Small intestine (tissue), 7 donors: Measurements from ENCODE around the gene ZNF471. TPM values are rescaled to one million over a fixed set of nuclear protein-coding genes. Genes with fewer than 3 reads are reported as not detected.

Experiments used
- DNase-seq, 2 donors: peaks; one replicate each; pipeline versions ENCODE4 v3.0.0 to v3.0.0-alpha.2; 2013
- FAIRE-seq: peaks from 2 replicates; lab custom pipeline; 2012; peaks lifted over from hg19 to GRCh38; lab: Jason Lieb, UNC
- H3K27ac ChIP-seq, 3 donors: one replicate each; pipeline ENCODE4 v1.5.1; 2013; ENCODE audit warnings: low read length in 2 of 3, mild to moderate bottlenecking in 2 of 3, control low read depth in 1 of 3, inconsistent platforms in 1 of 3, low read depth in 1 of 3, moderate library complexity in 1 of 3
- H3K27me3 ChIP-seq, 3 donors: one replicate each; pipeline ENCODE4 v1.6.1; 2013; ENCODE audit warnings: low read length in 3 of 3, inconsistent platforms in 1 of 3; ENCODE audit not compliant: control insufficient read depth in 3 of 3, insufficient read depth in 3 of 3
- H3K36me3 ChIP-seq, 3 donors: one replicate each; pipeline ENCODE4 v1.6.1; 2013; ENCODE audit warnings: low read length in 3 of 3, inconsistent platforms in 1 of 3, low read depth in 1 of 3, mild to moderate bottlenecking in 1 of 3, moderate library complexity in 1 of 3; ENCODE audit not compliant: control insufficient read depth in 3 of 3, insufficient read depth in 2 of 3
- H3K4me1 ChIP-seq, 3 donors: one replicate each; pipeline ENCODE4 v1.6.1; 2013; ENCODE audit warnings: low read length in 2 of 3, inconsistent platforms in 1 of 3, low read depth in 1 of 3, mild to moderate bottlenecking in 1 of 3, moderate library complexity in 1 of 3; ENCODE audit not compliant: control insufficient read depth in 3 of 3, insufficient read depth in 2 of 3
- H3K4me3 ChIP-seq, 3 donors: one replicate each; pipeline ENCODE4 v1.5.1; 2013; ENCODE audit warnings: low read length in 3 of 3, control low read depth in 1 of 3, inconsistent platforms in 1 of 3, low read depth in 1 of 3, mild to moderate bottlenecking in 1 of 3, moderate library complexity in 1 of 3
- H3K9me3 ChIP-seq, 2 donors: one replicate each; pipeline ENCODE4 v1.6.1; 2013; ENCODE audit warnings: low read depth in 1 of 2, low read length in 1 of 2; ENCODE audit not compliant: control insufficient read depth in 2 of 2, insufficient read depth in 1 of 2
- WGBS, 3 donors: extraction: QIAGEN DNeasy Blood & Tissue Kit; methylation state at CpG; one replicate each; pipeline ENCODE4 v1.1.7; 2013; 5-methylcytosine and 5-hydroxymethylcytosine counted together
- polyA plus RNA-seq, 4 donors: library from polyadenylated mRNA; stranded (reverse) in 3 of 4; unstranded in 1 of 4; fragments of 200-250 nt in 3 of 4; fragments of 120-200 nt in 1 of 4; gene quantifications; one replicate each; pipeline versions ENCODE4 v1.2.1 to v1.2.3, GENCODE V29; 2013
- donor health status: healthy with polysubstance abuse.
- donor health status: control.
- donor health status: control.
- donor health status: Bipolar disorder and iron deficiency.
- donor health status: healthy.

ZNF471 gene
- polyA plus RNA-seq, 4 donors, result 0.22 to 10.0 (median 0.91) TPM

GRCh38 chr19:56562766-56563165, 55.1 kb downstream of the ZNF471 start:
- H3K4me1 ChIP-seq, result no peaks in the 10 kb centered on the region
- no peak overlapping the region for H3K27ac ChIP-seq
- no peak for DNase-seq
- no peak overlapping the region for H3K4me3 ChIP-seq
- no peak for FAIRE-seq
- no peaks in the 10 kb centered on the region for H3K36me3 ChIP-seq
- 92 to 97% (median 96%) methylated on average over 2 of the region's 2 CpGs for WGBS, 3 donors
- H3K27me3 ChIP-seq, result no peaks in the 10 kb centered on the region
- peaks cover 4 to 33% of the 10 kb centered on the region in 2 donors for H3K9me3 ChIP-seq

GRCh38 chr19:56566904-56567273, 59.2 kb downstream of the ZNF471 start:
- Histone ChIP-seq H3K9me3 (peaks cover 9 to 58% of the 10 kb centered on the region in 2 donors), H3K36me3 (peaks cover 6 to 15% (median 11%) of the 10 kb centered on the region in 3 donors), H3K4me3 (peak overlapping the region; percentile 81 to 93 (median 87)), H3K4me1 (no peaks in the 10 kb centered on the region), H3K27me3 (no peaks in the 10 kb centered on the region), H3K27ac (peak overlapping the region; percentile 68 to 94 (median 77))
- FAIRE-seq (no peak), DNase-seq (peak in 1 of 2 donors; percentile 18)
- 1 to 3% (median 1%) methylated on average over 23 of the region's 23 CpGs for WGBS, 3 donors

GRCh38 chr19:56567274-56568120, 59.8 kb downstream of the ZNF471 start, which contains the start of gene ZNF470:
Gene ZNF470 (plus strand): TSS chr19:56567468. CDS start chr19:56570312, 2,844 bp downstream.
- Histone ChIP-seq H3K36me3 (peaks cover 6 to 17% (median 11%) of the 10 kb centered on the region in 3 donors), H3K4me1 (no peaks in the 10 kb centered on the region), H3K27me3 (no peaks in the 10 kb centered on the region), H3K27ac (peak within 1 kb of the TSS; percentile 68 to 94 (median 77)), H3K4me3 (peak within 1 kb of the TSS; percentile 81 to 93 (median 87)), H3K9me3 (peaks cover 9 to 59% of the 10 kb centered on the region in 2 donors)
- FAIRE-seq (no peak), DNase-seq (peak; percentile 95 to 97)
- WGBS, 3 donors, result 4 to 5% (median 5%) methylated on average over 46 to 66 of the region's 66 CpGs

GRCh38 chr19:56572589-56572988, 64.9 kb downstream of the ZNF471 start:
- FAIRE-seq, result no peak
- peaks cover 6 to 27% (median 22%) of the 10 kb centered on the region in 3 donors for H3K36me3 ChIP-seq
- no peak overlapping the region for H3K27ac ChIP-seq
- no peaks in the 10 kb centered on the region for H3K27me3 ChIP-seq
- H3K9me3 ChIP-seq, result peaks cover 8 to 62% of the 10 kb centered on the region in 2 donors
- no peak for DNase-seq
- WGBS, 3 donors, result 47 to 72% (median 53%) methylated on average over 2 of the region's 2 CpGs
- no peaks in the 10 kb centered on the region for H3K4me1 ChIP-seq
- H3K4me3 ChIP-seq, result no peak overlapping the region

GRCh38 chr19:56573914-56574313, 66.3 kb downstream of the ZNF471 start:
- no peak for FAIRE-seq
- 94 to 99% (median 97%) methylated on average over 3 of the region's 3 CpGs for WGBS, 3 donors
- Histone ChIP-seq H3K9me3 (peaks cover 5 to 59% of the 10 kb centered on the region in 2 donors), H3K27ac (no peak overlapping the region), H3K4me3 (no peak overlapping the region), H3K27me3 (no peaks in the 10 kb centered on the region), H3K36me3 (peaks cover 6 to 27% (median 22%) of the 10 kb centered on the region in 3 donors), H3K4me1 (no peaks in the 10 kb centered on the region)
- DNase-seq, result no peak

- FAIRE-seq (no peak), DNase-seq (no peak)
- Histone ChIP-seq H3K36me3 (peaks cover 0 to 11% (median 10%) of the 10 kb centered on the region in 3 donors), H3K27ac (no peak overlapping the region), H3K4me3 (no peak overlapping the region), H3K9me3 (peaks cover 7 to 48% of the 10 kb centered on the region in 2 donors), H3K4me1 (no peaks in the 10 kb centered on the region), H3K27me3 (no peaks in the 10 kb centered on the region)
- WGBS, 3 donors, result 96% methylated on average over 11 of the region's 11 CpGs
Measured at GRCh38 chr19:56577719-56578602, 70.3 kb downstream of the ZNF471 start.

Other genes starting within 250 kb of the ZNF471 start
- 1 to 10 TPM in 2 of 4 donors, not detected in 2; 1.4 to 1.7 TPM for gene EDDM13, start 235.1 kb upstream of the ZNF471 start, polyA plus RNA-seq
- 10 to 100 TPM in 1 of 4 donors, 1 to 10 TPM in 3; 5.4 to 10.4 (median 7.5) TPM for gene ZSCAN5A, start 193.0 kb upstream of the ZNF471 start, polyA plus RNA-seq
- gene ZNF582, start 114.3 kb upstream of the ZNF471 start, polyA plus RNA-seq, result 1 to 10 TPM in 3 of 4 donors, under 1 TPM in 1; 0.45 to 5.6 (median 1.8) TPM
- 1 to 10 TPM in 2 of 4 donors, under 1 TPM in 2; 0.45 to 4.1 (median 0.96) TPM for gene ZNF583, start 103.5 kb upstream of the ZNF471 start, polyA plus RNA-seq
- 1 to 10 TPM in 1 of 4 donors, under 1 TPM in 1, not detected in 2; 0.73 to 9.5 TPM for gene ZNF667, start 30.5 kb upstream of the ZNF471 start, polyA plus RNA-seq
- gene ZFP28, start 31.1 kb downstream of the ZNF471 start, polyA plus RNA-seq, result 1 to 10 TPM in 2 of 4 donors, under 1 TPM in 2; 0.22 to 6.1 (median 1.1) TPM
- gene ZNF470, start 59.6 kb downstream of the ZNF471 start, polyA plus RNA-seq, result 1 to 10 TPM in 2 of 4 donors, under 1 TPM in 2; 0.54 to 7.4 (median 1.3) TPM
- gene ZNF71, start 87.4 kb downstream of the ZNF471 start, polyA plus RNA-seq, result 1 to 10 TPM; 1.4 to 3.7 (median 2.5) TPM
- gene SMIM17, start 135.3 kb downstream of the ZNF471 start, polyA plus RNA-seq, result under 1 TPM in 2 of 4 donors, not detected in 2; 0.09 to 0.55 TPM
- gene ZNF835, start 163.9 kb downstream of the ZNF471 start, polyA plus RNA-seq, result 1 to 10 TPM in 1 of 4 donors, under 1 TPM in 1, not detected in 2; 0.76 to 2.5 TPM